ENCODE results near the gene SPRYD4.

The SPRYD4 gene

GRCh38 chr12:56462565-56462964 is 5.8 kb upstream of the SPRYD4 start:
- no peak overlapping the region for H3K4me3 ChIP-seq (ENCODE audit: low read depth, low read length)
- H3K36me3 ChIP-seq: no peaks in the 10 kb centered on the region
- no peak overlapping the region for H3K27ac ChIP-seq
- TF ChIP-seq CTCF (IDR thresholded peaks at IDR 0.05; ENCODE audit: low read depth, low read length): no peak
- no peaks in the 10 kb centered on the region for H3K9me3 ChIP-seq (ENCODE audit: severe bottlenecking)
- DNase-seq: no peak
- no peaks in the 10 kb centered on the region for H3K27me3 ChIP-seq (ENCODE audit: insufficient read depth, low read depth, severe bottlenecking)

- Histone ChIP-seq H3K27me3 (ENCODE audit: insufficient read depth, low read depth, severe bottlenecking) (no peaks in the 10 kb centered on the region), H3K4me3 (ENCODE audit: low read depth, low read length) (peak overlapping the region; percentile 96), H3K9me3 (ENCODE audit: severe bottlenecking) (no peaks in the 10 kb centered on the region), H3K27ac (peak overlapping the region; percentile 90), H3K36me3 (peaks cover 39% of the 10 kb centered on the region)
- no peak for DNase-seq
- TF ChIP-seq CTCF (IDR thresholded peaks at IDR 0.05; ENCODE audit: low read depth, low read length): no peak
Measured at GRCh38 chr12:56469007-56469930, 891 bp downstream of the SPRYD4 start.

- DNase-seq: no peak
- no peak overlapping the region for H3K4me3 ChIP-seq (ENCODE audit: low read depth, low read length)
- no peak overlapping the region for H3K27ac ChIP-seq
- no peak for TF ChIP-seq CTCF (IDR thresholded peaks at IDR 0.05; ENCODE audit: low read depth, low read length)
- H3K27me3 ChIP-seq (ENCODE audit: insufficient read depth, low read depth, severe bottlenecking): no peaks in the 10 kb centered on the region
- no peaks in the 10 kb centered on the region for H3K9me3 ChIP-seq (ENCODE audit: severe bottlenecking)
- H3K36me3 ChIP-seq: peaks cover 40% of the 10 kb centered on the region
Measured at GRCh38 chr12:56474389-56474788, 6.0 kb downstream of the SPRYD4 start.

GRCh38 chr12:56476143-56476542 is 7.8 kb downstream of the SPRYD4 start:
- Histone ChIP-seq H3K27ac (no peak overlapping the region), H3K4me3 (ENCODE audit: low read depth, low read length) (no peak overlapping the region), H3K36me3 (peaks cover 23% of the 10 kb centered on the region), H3K9me3 (ENCODE audit: severe bottlenecking) (no peaks in the 10 kb centered on the region), H3K27me3 (ENCODE audit: insufficient read depth, low read depth, severe bottlenecking) (no peaks in the 10 kb centered on the region)
- no peak for DNase-seq
- no peak for TF ChIP-seq CTCF (IDR thresholded peaks at IDR 0.05; ENCODE audit: low read depth, low read length)

GRCh38 chr12:56476972-56477432 is 8.6 kb downstream of the SPRYD4 start:
- Histone ChIP-seq H3K9me3 (ENCODE audit: severe bottlenecking) (no peaks in the 10 kb centered on the region), H3K36me3 (peaks cover 19% of the 10 kb centered on the region), H3K27me3 (ENCODE audit: insufficient read depth, low read depth, severe bottlenecking) (no peaks in the 10 kb centered on the region), H3K27ac (no peak overlapping the region), H3K4me3 (ENCODE audit: low read depth, low read length) (no peak overlapping the region)
- DNase-seq: no peak
- TF ChIP-seq CTCF (IDR thresholded peaks at IDR 0.05; ENCODE audit: low read depth, low read length): no peak

All from WERI-Rb-1 (cell line).